ENCODE results near the gene IRAK1.
A peak's percentile ranks its signal among the peaks of the same experiment; 100 is the strongest.
"Not testable (repeated sequence)": the region's sequence is repeated elsewhere in the genome, so short reads cannot be mapped to it uniquely, and the experiment has no call there.

IRAK1 gene

GRCh38 chrX:154018518-154019060, 1.1 kb downstream of the IRAK1 start:
- no peak for DNase-seq

GRCh38 chrX:154017766-154018517, 1.8 kb downstream of the IRAK1 start:
- DNase-seq, result no peak

- DNase-seq, result no peak
Measured at GRCh38 chrX:154016366-154017076, 3.2 kb downstream of the IRAK1 start.

- no peak for DNase-seq
Measured at GRCh38 chrX:154015581-154016264, 4.0 kb downstream of the IRAK1 start.

- DNase-seq, result no peak
Measured at GRCh38 chrX:154014429-154015380, 5.0 kb downstream of the IRAK1 start.

GRCh38 chrX:154013614-154014360, 5.9 kb downstream of the IRAK1 start:
- DNase-seq, result no peak

GRCh38 chrX:154013001-154013421, 6.7 kb downstream of the IRAK1 start:
- no peak for DNase-seq

GRCh38 chrX:154012336-154012991, 7.2 kb downstream of the IRAK1 start:
- no peak for DNase-seq

- DNase-seq, result no peak
Measured at GRCh38 chrX:154011376-154012335, 8.0 kb downstream of the IRAK1 start.

GRCh38 chrX:154010330-154011087, 9.2 kb downstream of the IRAK1 start:
- DNase-seq, result peak; percentile 79

GRCh38 chrX:154008521-154008920, 11.2 kb downstream of the IRAK1 start:
- DNase-seq, result no peak

GRCh38 chrX:154006947-154007346, 12.8 kb downstream of the IRAK1 start:
- DNase-seq, result no peak

- no peak for DNase-seq
Measured at GRCh38 chrX:154004315-154004714, 15.4 kb downstream of the IRAK1 start.

- DNase-seq, result peak; percentile 82
Measured at GRCh38 chrX:154002215-154002719, 17.4 kb downstream of the IRAK1 start.

GRCh38 chrX:154000051-154000450, 19.7 kb downstream of the IRAK1 start:
- DNase-seq, result no peak

GRCh38 chrX:153999359-154000037, 20.2 kb downstream of the IRAK1 start:
- DNase-seq, result no peak

- DNase-seq, result no peak
Measured at GRCh38 chrX:153995504-153995903, 24.2 kb downstream of the IRAK1 start.

- DNase-seq, result not testable (repeated sequence)
Measured at GRCh38 chrX:153994398-153994797, 25.3 kb downstream of the IRAK1 start.

All from inflammatory macrophage treated with lipopolysaccharide for 4 hours (primary cell).